A673 (cell line): Measurements from ENCODE around the gene TRERF1.

Source experiments
- EZH2 ChIP-seq: fragments of 200-600 bp; sonication (generic); IDR thresholded peaks from 2 replicates; pipeline ENCODE4 v1.6.1; 2017; ENCODE audit warnings: borderline replicate concordance, low read depth, mild to moderate bottlenecking, mixed read lengths, antibody characterized with exemption, low read length; ENCODE audit not compliant: poor library complexity, severe bottlenecking
- TF ChIP-seq, protein P1 (sequence below): fragments of 300-800, 200-600 bp; sonication (generic); conservative IDR thresholded peaks from 2 replicates; pipeline ENCODE4 v1.5.1; 2017; ENCODE audit warnings: low read depth, mild to moderate bottlenecking, antibody characterized with exemption, low read length, moderate library complexity, mixed read lengths

DNA sequence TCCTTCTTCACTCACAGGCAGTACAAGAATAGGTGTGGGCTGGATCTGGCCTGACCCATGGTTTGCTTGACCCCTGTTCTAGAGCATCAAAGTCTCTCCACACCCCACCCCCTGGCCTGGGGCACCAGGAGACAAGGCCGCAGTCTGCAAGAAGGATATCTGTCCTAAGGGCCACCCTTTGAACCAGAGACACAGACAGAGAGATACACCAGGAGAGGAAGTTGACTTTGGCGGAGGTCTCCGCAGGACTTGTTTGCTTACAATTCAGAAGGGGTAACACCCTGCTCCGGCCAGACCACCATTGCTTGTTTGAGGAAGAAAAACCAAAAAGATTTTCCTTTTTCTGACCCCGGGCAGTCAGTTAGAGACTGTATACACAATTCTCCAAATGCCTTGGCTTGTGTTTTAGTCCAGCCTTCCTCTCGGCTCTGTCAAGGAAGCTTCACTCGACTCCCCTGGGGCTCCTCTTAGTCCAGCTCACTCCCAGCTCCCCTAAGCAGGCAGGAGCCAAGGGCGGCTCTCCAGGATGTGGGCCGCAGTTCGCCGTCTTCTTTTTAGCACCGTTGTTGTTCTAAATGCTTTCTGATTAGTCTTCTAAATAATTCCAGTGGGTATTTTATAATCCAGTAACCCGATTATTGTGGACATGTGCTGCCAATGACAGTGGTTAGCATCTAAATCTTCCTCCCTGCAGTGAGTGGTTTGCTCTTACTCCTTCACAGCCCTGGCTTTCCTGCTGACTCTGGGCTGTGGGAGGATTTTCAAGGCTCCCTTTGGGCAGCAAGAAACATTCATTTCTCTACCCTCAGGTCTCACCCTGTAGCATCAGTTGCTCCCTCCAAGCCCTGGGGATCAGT lies 175.5 kb downstream of the TRERF1 start:
- TF ChIP-seq EZH2 = no peak
- TF ChIP-seq, protein P1, sequence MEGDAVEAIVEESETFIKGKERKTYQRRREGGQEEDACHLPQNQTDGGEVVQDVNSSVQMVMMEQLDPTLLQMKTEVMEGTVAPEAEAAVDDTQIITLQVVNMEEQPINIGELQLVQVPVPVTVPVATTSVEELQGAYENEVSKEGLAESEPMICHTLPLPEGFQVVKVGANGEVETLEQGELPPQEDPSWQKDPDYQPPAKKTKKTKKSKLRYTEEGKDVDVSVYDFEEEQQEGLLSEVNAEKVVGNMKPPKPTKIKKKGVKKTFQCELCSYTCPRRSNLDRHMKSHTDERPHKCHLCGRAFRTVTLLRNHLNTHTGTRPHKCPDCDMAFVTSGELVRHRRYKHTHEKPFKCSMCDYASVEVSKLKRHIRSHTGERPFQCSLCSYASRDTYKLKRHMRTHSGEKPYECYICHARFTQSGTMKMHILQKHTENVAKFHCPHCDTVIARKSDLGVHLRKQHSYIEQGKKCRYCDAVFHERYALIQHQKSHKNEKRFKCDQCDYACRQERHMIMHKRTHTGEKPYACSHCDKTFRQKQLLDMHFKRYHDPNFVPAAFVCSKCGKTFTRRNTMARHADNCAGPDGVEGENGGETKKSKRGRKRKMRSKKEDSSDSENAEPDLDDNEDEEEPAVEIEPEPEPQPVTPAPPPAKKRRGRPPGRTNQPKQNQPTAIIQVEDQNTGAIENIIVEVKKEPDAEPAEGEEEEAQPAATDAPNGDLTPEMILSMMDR = no peak
